HEK293T (cell line): ENCODE measurements around the gene LGR5.

Experiments
- CTCF ChIA-PET: fragments of 350-600 bp; formaldehyde crosslinking; extraction: SDS; loops from one replicate; lab custom pipeline; 2021; ENCODE audit warnings: antibody characterized with exemption, inconsistent platforms; lab: Yijun Ruan, JAX
- POLR2A ChIA-PET: fragments of 350-600 bp; formaldehyde crosslinking; extraction: SDS; loops from one replicate; lab custom pipeline; 2020; ENCODE audit warnings: antibody characterized with exemption, inconsistent platforms; lab: Yijun Ruan, JAX
- DNase-seq: peaks from one replicate; pipeline ENCODE4 v3.0.0; 2012; ENCODE audit warnings: mixed read lengths; ENCODE audit errors: extremely low spot score
- ARNT ChIP-seq: fragments of 450-650 bp; IDR thresholded peaks from 2 replicates; pipeline ENCODE4 v1.6.1; 2017; ENCODE audit warnings: mild to moderate bottlenecking
- BHLHE40 ChIP-seq: fragments of 450-650 bp; IDR thresholded peaks from 2 replicates; pipeline ENCODE4 v1.6.1; 2016; ENCODE audit warnings: mild to moderate bottlenecking, moderate library complexity, borderline replicate concordance
- CTBP1 ChIP-seq: fragments of 450-650 bp; IDR thresholded peaks from 2 replicates; pipeline ENCODE4 v1.6.1; 2016; ENCODE audit warnings: borderline replicate concordance
- ELF4 ChIP-seq: fragments of 450-650 bp; IDR thresholded peaks from 2 replicates; pipeline ENCODE4 v1.6.1; 2017; ENCODE audit warnings: antibody characterized with exemption
- FOXA1 ChIP-seq: fragments of 450-650 bp; IDR thresholded peaks from 2 replicates; pipeline ENCODE4 v1.6.1; 2016; ENCODE audit warnings: mild to moderate bottlenecking
- FOXK2 ChIP-seq: fragments of 450-650 bp; IDR thresholded peaks from 2 replicates; pipeline ENCODE4 v1.6.1; 2016; ENCODE audit warnings: mild to moderate bottlenecking
- FOXM1 ChIP-seq: fragments of 450-650 bp; IDR thresholded peaks from 2 replicates; pipeline ENCODE4 v1.6.1; 2017; ENCODE audit warnings: mild to moderate bottlenecking, borderline replicate concordance
- HDGF ChIP-seq: fragments of 450-650 bp; IDR thresholded peaks from 2 replicates; pipeline ENCODE4 v1.6.1; 2017; ENCODE audit warnings: antibody characterized with exemption, borderline replicate concordance
- L3MBTL2 ChIP-seq: fragments of 450-650 bp; conservative IDR thresholded peaks from 2 replicates; pipeline ENCODE4 v1.6.1; 2016; ENCODE audit warnings: mild to moderate bottlenecking
- LEF1 ChIP-seq: fragments of 450-650 bp; IDR thresholded peaks from 2 replicates; pipeline ENCODE4 v1.6.1; 2017; ENCODE audit warnings: mild to moderate bottlenecking, borderline replicate concordance
- NFRKB ChIP-seq: fragments of 450-650 bp; IDR thresholded peaks from 2 replicates; pipeline ENCODE4 v1.6.1; 2016; ENCODE audit warnings: mild to moderate bottlenecking, moderate library complexity
- SP1 ChIP-seq: fragments of 450-650 bp; IDR thresholded peaks from 2 replicates; pipeline ENCODE4 v1.6.1; 2017
- SUZ12 ChIP-seq: fragments of 450-650 bp; IDR thresholded peaks from 2 replicates; pipeline ENCODE4 v1.6.1; 2016; ENCODE audit warnings: mild to moderate bottlenecking
- TARDBP ChIP-seq: fragments of 450-650 bp; IDR thresholded peaks from 2 replicates; pipeline ENCODE4 v1.6.1; 2016
- ZNF384 ChIP-seq: fragments of 450-650 bp; IDR thresholded peaks from 2 replicates; pipeline ENCODE4 v1.6.1; 2016
- TF ChIP-seq, protein P1 (sequence below): fragments of 450-650 bp; IDR thresholded peaks from 2 replicates; pipeline ENCODE4 v1.6.1; 2016

The LGR5 gene

DNA sequence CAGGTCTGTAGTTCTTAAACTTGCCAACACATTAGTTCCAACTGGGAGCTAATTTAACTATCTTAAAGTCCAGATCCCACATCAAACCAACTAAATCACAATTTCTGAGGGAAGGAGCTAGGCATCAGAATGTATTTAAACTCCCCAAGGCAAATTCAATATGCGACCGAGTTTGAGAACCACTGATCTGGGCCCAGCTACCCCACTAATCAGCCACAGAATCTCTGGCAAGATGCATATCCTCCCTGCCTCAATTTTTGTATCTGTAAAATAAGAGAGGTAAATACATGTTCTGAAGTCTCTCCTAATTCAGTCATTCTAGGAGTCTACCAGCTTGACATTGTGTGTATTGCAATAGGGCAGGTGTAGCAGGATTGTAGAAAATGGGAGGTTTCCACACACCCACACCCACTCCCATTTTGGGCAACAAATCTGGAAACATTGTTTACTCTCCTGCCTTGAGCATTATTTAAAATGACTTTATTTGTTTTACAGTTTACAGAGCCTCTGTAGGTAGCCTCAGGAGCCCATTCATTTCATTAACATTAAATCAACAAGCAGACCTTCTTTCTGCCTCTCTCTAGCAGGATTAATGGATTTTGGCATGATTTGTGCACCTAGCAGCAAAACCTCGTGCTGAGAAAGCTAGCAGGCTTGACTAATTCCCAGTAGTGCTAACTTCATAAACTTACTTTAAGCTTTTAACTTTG is 15.6 kb downstream of the LGR5 start:
- ChIA-PET CTCF (interaction anchor here (0.6 kb wide), 1 partner anchor 1676 kb away, joined by 3 read pairs; no protein-coding TSS in a partner anchor), POLR2A (interaction anchor here (1.1 kb wide), 1 partner anchor 17 kb away, joined by 3 read pairs; no protein-coding TSS in a partner anchor)
- TF ChIP-seq ARNT (peak; percentile 26; the same call in 1 of the 2 replicates), LEF1 (no peak), FOXA1 (peak; percentile 74), FOXK2 (peak; percentile 35; the same call in 1 of the 2 replicates), CTBP1 (peak; percentile 81; the same call in 1 of the 2 replicates)
- TF ChIP-seq, protein P1, sequence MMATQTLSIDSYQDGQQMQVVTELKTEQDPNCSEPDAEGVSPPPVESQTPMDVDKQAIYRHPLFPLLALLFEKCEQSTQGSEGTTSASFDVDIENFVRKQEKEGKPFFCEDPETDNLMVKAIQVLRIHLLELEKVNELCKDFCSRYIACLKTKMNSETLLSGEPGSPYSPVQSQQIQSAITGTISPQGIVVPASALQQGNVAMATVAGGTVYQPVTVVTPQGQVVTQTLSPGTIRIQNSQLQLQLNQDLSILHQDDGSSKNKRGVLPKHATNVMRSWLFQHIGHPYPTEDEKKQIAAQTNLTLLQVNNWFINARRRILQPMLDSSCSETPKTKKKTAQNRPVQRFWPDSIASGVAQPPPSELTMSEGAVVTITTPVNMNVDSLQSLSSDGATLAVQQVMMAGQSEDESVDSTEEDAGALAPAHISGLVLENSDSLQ, result peak; percentile 89

DNA sequence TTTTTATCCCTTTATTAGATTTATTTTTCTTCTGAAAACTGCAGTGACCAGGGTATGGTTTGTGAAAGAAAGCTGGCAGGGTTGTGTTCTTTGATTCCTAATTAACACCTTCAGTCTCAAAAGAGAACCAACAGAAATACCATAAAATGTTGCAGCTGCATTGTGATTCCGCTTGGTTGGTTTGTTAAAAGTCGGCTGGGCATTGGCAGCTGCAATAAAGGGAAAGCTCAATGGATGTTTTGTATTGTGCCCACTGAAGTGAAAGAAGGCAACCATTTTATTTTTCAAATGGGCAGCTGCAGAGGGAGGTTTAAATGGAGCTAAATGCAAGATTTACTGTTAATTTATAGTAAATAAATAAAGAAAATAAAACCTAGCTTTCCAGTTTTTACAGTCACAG is 16.7 kb downstream of the LGR5 start:
- no peak for TF ChIP-seq FOXM1
- TF ChIP-seq LEF1, result no peak
- no peak for TF ChIP-seq BHLHE40
- DNase-seq, result no peak
- ChIA-PET POLR2A (interaction anchor here (1.1 kb wide), 1 partner anchor 18 kb away, joined by 3 read pairs; no protein-coding TSS in a partner anchor), CTCF (no interaction called here)

More for the DNA sequence above, 15.6 kb downstream of the LGR5 start:
- DNase-seq, result peak; percentile 20

DNA sequence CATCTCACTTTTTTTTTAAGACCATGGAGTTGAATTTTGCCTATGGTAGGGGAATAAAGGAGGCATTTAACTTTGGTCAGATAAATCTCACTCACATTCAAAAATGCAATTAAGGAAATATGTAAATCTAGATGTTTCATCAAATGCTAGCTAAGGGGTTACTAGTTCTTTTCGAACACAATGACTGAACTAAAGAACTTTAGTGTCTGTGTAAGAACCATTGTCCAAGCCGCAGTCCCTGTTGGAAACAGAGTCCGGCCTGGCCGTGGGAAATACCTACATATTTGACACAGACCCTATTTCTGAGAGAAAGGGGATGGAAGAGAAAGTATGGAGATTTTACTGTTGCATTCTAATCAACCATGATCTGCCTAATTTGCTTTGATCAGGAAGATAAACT is 17.4 kb downstream of the LGR5 start:
- no peak for DNase-seq
- TF ChIP-seq LEF1 (no peak), CTBP1 (no peak), ELF4 (no peak), BHLHE40 (no peak), FOXM1 (no peak), SP1 (no peak), FOXK2 (no peak), NFRKB (no peak), HDGF (no peak), FOXA1 (no peak), SUZ12 (no peak), L3MBTL2 (no peak), ZNF384 (no peak), ARNT (no peak), TARDBP (no peak)
- TF ChIP-seq, protein P1, result no peak
- ChIA-PET CTCF (no interaction called here), POLR2A (no interaction called here)

DNA sequence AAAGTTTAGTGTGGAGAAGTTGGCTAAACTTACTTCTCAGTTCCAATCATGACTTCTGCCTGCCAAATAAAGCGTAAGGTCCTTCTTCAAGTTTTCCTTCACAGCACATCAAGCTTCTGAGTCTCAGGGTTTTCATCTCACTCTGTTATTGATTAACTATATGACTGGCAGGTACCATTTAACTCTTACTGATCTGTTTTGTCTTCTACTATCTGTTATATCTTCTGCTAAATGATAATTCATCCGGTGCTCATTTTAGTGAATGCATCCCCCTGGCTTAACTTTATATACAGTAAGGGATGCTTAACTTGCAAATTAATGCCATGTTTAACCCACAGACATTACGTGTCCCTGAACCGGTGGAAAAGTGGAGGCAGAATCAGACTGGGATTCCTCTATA is 20.7 kb downstream of the LGR5 start:
- no peak for DNase-seq
- CTCF ChIA-PET, result no interaction called here
- POLR2A ChIA-PET, result no interaction called here
- TF ChIP-seq ARNT (no peak), FOXM1 (no peak), SP1 (no peak), CTBP1 (no peak), HDGF (no peak), SUZ12 (no peak), FOXA1 (no peak), TARDBP (no peak), L3MBTL2 (no peak), LEF1 (no peak), BHLHE40 (no peak), FOXK2 (no peak), NFRKB (no peak), ELF4 (no peak), ZNF384 (no peak)
- TF ChIP-seq, protein P1, result no peak

DNA sequence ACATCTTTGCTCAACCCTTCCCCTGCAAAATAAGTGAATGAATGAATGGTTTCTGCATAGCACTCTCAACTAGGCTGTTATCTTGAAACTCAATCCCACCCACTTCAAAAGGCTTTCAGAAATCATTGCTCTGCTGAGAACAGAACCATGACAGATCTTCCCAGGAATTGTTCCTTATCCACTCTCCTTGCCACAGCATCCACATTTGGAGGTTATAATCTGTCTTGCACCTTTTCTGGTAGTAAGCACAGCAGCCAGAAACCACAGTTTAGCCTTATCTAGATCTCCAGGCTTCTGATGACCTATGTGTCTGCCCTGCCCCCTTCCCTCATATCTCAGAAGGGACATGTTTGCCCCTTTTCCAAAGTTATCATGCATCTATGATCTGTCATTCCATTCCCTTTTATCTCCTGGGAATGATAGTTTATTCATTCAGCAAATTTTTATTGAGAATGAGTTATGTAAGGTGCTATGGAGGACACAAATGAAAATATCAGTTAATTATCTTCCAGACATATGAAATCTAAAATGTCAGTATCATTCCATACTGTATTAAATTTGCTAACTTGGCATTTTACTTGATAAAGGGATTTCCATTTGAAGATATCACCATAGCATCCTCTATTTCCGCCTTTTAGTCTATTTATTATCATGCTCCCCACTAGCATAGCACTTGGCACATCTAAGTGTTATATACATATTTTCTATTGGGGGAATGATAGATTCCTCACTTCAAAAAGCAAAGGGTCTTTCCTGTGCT is 21.4 kb downstream of the LGR5 start:
- ChIA-PET POLR2A (no interaction called here), CTCF (no interaction called here)
- no peak for DNase-seq
- TF ChIP-seq, protein P1, result no peak
- TF ChIP-seq HDGF (no peak), NFRKB (no peak), TARDBP (no peak), L3MBTL2 (no peak), ARNT (no peak), ZNF384 (no peak), FOXK2 (no peak), FOXA1 (no peak), BHLHE40 (no peak), ELF4 (no peak), CTBP1 (no peak), LEF1 (no peak), SUZ12 (no peak), SP1 (no peak), FOXM1 (no peak)
